H1 (cell line): ENCODE data around the gene CALU. TPM values are rescaled to one million over a fixed set of nuclear protein-coding genes. Genes with fewer than 3 reads are reported as not detected.

Experiments
- CTCF ChIA-PET: fragments of 300-600 bp; sonication (Branson Sonifier 250); formaldehyde crosslinking; loops from one replicate; lab custom pipeline; 2021; ENCODE audit not compliant: partially characterized antibody; lab: Charles Lee
- POLR2A ChIA-PET: fragments of 300-600 bp; sonication (Branson Sonifier 250); formaldehyde crosslinking; loops from one replicate; lab custom pipeline; 2021; ENCODE audit warnings: inconsistent platforms; ENCODE audit not compliant: partially characterized antibody; lab: Charles Lee
- DNase-seq, 2 experiments: peaks; one replicate each; pipeline versions ENCODE4 v3.0.0 to v3.0.0-alpha.2; 2010 to 2022; ENCODE audit warnings: low spot score in 2 of 2, low read depth in 1 of 2, mixed read lengths in 1 of 2
- FAIRE-seq: peaks from 2 replicates; lab custom pipeline; 2011; peaks lifted over from hg19 to GRCh38; lab: Jason Lieb, UNC
- H2AFZ ChIP-seq: 2 replicates; pipeline ENCODE4 v1.8.1; 2012; ENCODE audit warnings: low read length, inconsistent platforms
- H2AK5ac ChIP-seq: 2 replicates; pipeline ENCODE4 v1.6.1; 2013; ENCODE audit warnings: low read depth, low read length
- H2BK120ac ChIP-seq: replicated peaks from 2 replicates; pipeline ENCODE3; 2013; ENCODE audit warnings: low read depth, low read length, inconsistent platforms
- H2BK12ac ChIP-seq: 2 replicates; pipeline ENCODE4 v1.6.1; 2013; ENCODE audit warnings: low read depth, low read length
- H2BK15ac ChIP-seq: 2 replicates; pipeline ENCODE4 v1.6.1; 2013; ENCODE audit warnings: low read length
- H2BK20ac ChIP-seq: 2 replicates; pipeline ENCODE4 v1.6.1; 2013; ENCODE audit warnings: low read length
- H2BK5ac ChIP-seq: 2 replicates; pipeline ENCODE4 v1.6.1; 2013; ENCODE audit warnings: low read depth, low read length
- H3K14ac ChIP-seq: 2 replicates; pipeline ENCODE4 v1.6.1; 2013; ENCODE audit warnings: inconsistent platforms; ENCODE audit not compliant: insufficient read length
- H3K18ac ChIP-seq: 2 replicates; pipeline ENCODE4 v1.6.1; 2013; ENCODE audit warnings: low read length; ENCODE audit errors: extremely low read depth
- H3K23ac ChIP-seq: 2 replicates; pipeline ENCODE4 v1.6.1; 2013; ENCODE audit warnings: inconsistent platforms; ENCODE audit not compliant: insufficient read length
- H3K23me2 ChIP-seq: 2 replicates; pipeline ENCODE4 v1.6.1; 2013; ENCODE audit warnings: low read depth, low read length
- H3K27ac ChIP-seq: 2 replicates; pipeline ENCODE4 v1.6.1; 2011; ENCODE audit warnings: low read depth, low read length, inconsistent platforms
- H3K27me3 ChIP-seq, 4 experiments: replicated peaks in 1 of 4; 1 replicate in 1 of 4; 2 replicates in 3 of 4; pipeline versions ENCODE4 v1.6.1 to v1.8.1; 2011 to 2013; ENCODE audit warnings: low read length in 3 of 4, mild to moderate bottlenecking in 3 of 4, inconsistent platforms in 2 of 4, mixed read lengths in 2 of 4, moderate library complexity in 1 of 4; ENCODE audit not compliant: control insufficient read depth in 3 of 4, insufficient read depth in 3 of 4; ENCODE audit errors: extremely low read depth in 1 of 4
- H3K36me3 ChIP-seq, 4 experiments: 2 replicates each; pipeline versions ENCODE4 v1.6.1 to v1.8.1; 2011 to 2013; ENCODE audit warnings: mild to moderate bottlenecking in 4 of 4, low read length in 3 of 4, moderate library complexity in 2 of 4, control low read depth in 1 of 4, inconsistent platforms in 1 of 4; ENCODE audit not compliant: insufficient read depth in 4 of 4, control insufficient read depth in 2 of 4
- H3K4ac ChIP-seq: replicated peaks from 2 replicates; pipeline ENCODE3; 2013; ENCODE audit warnings: low read length, low read depth, mixed read lengths, inconsistent platforms; ENCODE audit not compliant: insufficient read length
- H3K4me1 ChIP-seq, 4 experiments: replicated peaks in 1 of 4; 1 replicate in 1 of 4; 2 replicates in 3 of 4; pipeline versions ENCODE4 v1.6.1 to v1.8.1; 2011 to 2013; ENCODE audit warnings: low read length in 3 of 4, inconsistent platforms in 2 of 4, mixed read lengths in 1 of 4; ENCODE audit not compliant: insufficient read depth in 4 of 4, control insufficient read depth in 3 of 4
- H3K4me2 ChIP-seq, 2 experiments: 2 replicates each; pipeline versions ENCODE4 v1.6.1 to v1.8.1; 2011 to 2013; ENCODE audit warnings: low read depth in 2 of 2, low read length in 2 of 2, control low read depth in 1 of 2, inconsistent platforms in 1 of 2, mild to moderate bottlenecking in 1 of 2; ENCODE audit not compliant: insufficient read depth in 1 of 2
- H3K4me3 ChIP-seq, 4 experiments: fragments of 200-600, 300-600 bp in 1 of 4; sonication (generic), shearing (Covaris generic), sonication (Bioruptor Twin) in 1 of 4; 2 replicates each; pipeline versions ENCODE4 v1.5.1 to v1.8.1; 2011 to 2016; ENCODE audit warnings: low read length in 4 of 4, low read depth in 3 of 4, control low read depth in 2 of 4, inconsistent platforms in 2 of 4, mild to moderate bottlenecking in 2 of 4, mixed read lengths in 1 of 4, moderate library complexity in 1 of 4; ENCODE audit not compliant: insufficient read depth in 2 of 4; ENCODE audit errors: extremely low read depth in 1 of 4
- H3K56ac ChIP-seq: replicated peaks from 2 replicates; pipeline ENCODE3; 2013; ENCODE audit warnings: low read depth, mild to moderate bottlenecking, mixed read lengths, low read length, inconsistent platforms; ENCODE audit not compliant: insufficient read length
- H3K79me1 ChIP-seq: 2 replicates; pipeline ENCODE4 v1.6.1; 2013; ENCODE audit warnings: low read depth, low read length, control low read depth
- H3K79me2 ChIP-seq, 2 experiments: 2 replicates each; pipeline versions ENCODE4 v1.6.1 to v1.8.1; 2012 to 2013; ENCODE audit warnings: low read length in 2 of 2, mild to moderate bottlenecking in 2 of 2, inconsistent platforms in 1 of 2; ENCODE audit not compliant: insufficient read depth in 2 of 2, control insufficient read depth in 1 of 2
- H3K9ac ChIP-seq, 4 experiments: replicated peaks in 1 of 4; 1 replicate in 1 of 4; 2 replicates in 3 of 4; pipeline versions ENCODE4 v1.6.1 to v1.8.1; 2011 to 2013; ENCODE audit warnings: low read depth in 3 of 4, low read length in 3 of 4, control low read depth in 2 of 4, mild to moderate bottlenecking in 2 of 4, moderate library complexity in 2 of 4, inconsistent platforms in 1 of 4; ENCODE audit errors: extremely low read depth in 1 of 4
- H3K9me3 ChIP-seq, 2 experiments: 2 replicates each; pipeline versions ENCODE4 v1.6.1 to v1.8.1; 2012 to 2013; ENCODE audit warnings: mild to moderate bottlenecking in 2 of 2, moderate library complexity in 2 of 2, control low read depth in 1 of 2, inconsistent platforms in 1 of 2, low read depth in 1 of 2, low read length in 1 of 2, mixed read lengths in 1 of 2; ENCODE audit not compliant: insufficient read depth in 2 of 2
- H4K20me1 ChIP-seq, 2 experiments: replicated peaks in 1 of 2; 2 replicates each; pipeline versions ENCODE3 to v1.8.1; 2011 to 2013; ENCODE audit warnings: inconsistent platforms in 2 of 2, low read length in 2 of 2, mild to moderate bottlenecking in 1 of 2; ENCODE audit not compliant: insufficient read depth in 2 of 2, control insufficient read depth in 1 of 2
- H4K5ac ChIP-seq: 2 replicates; pipeline ENCODE4 v1.6.1; 2013; ENCODE audit warnings: low read length, low read depth, mixed read lengths, inconsistent platforms; ENCODE audit not compliant: insufficient read length
- H4K8ac ChIP-seq: 2 replicates; pipeline ENCODE4 v1.8.0; 2013; ENCODE audit warnings: mild to moderate bottlenecking, moderate library complexity, low read length, inconsistent platforms; ENCODE audit not compliant: insufficient read depth; ENCODE audit errors: extremely low read depth
- H4K91ac ChIP-seq: replicated peaks from 2 replicates; pipeline ENCODE3; 2013; ENCODE audit warnings: low read length, mixed read lengths, inconsistent platforms; ENCODE audit not compliant: insufficient read length
- BACH1 ChIP-seq: IDR thresholded peaks from 2 replicates; pipeline ENCODE4 v1.6.1; 2012; ENCODE audit warnings: low read length, improper control_type of control experiment
- GTF2F1 ChIP-seq: IDR thresholded peaks from 2 replicates; pipeline ENCODE4 v1.6.1; 2012; ENCODE audit warnings: low read depth, low read length, improper control_type of control experiment, borderline replicate concordance
- WGBS, 2 experiments: shearing (Covaris generic) in 1 of 2; methylation state at CpG; one replicate each; pipeline versions ENCODE4 v1.1.6 to v1.1.7; 2013 to 2015; ENCODE audit warnings: low lambda C conversion rate in 2 of 2, mixed read lengths in 2 of 2, inconsistent platforms in 1 of 2, low coverage in 1 of 2, missing lambda C conversion rate in 1 of 2; ENCODE audit not compliant: insufficient replicate concordance in 2 of 2, insufficient coverage in 1 of 2, insufficient read length in 1 of 2; ENCODE audit errors: extremely low coverage in 1 of 2, missing lambda C conversion rate in 1 of 2; 5-methylcytosine and 5-hydroxymethylcytosine counted together
- polyA plus RNA-seq, 7 experiments: library from polyadenylated mRNA; depleted of rRNA in 3 of 7; stranded (reverse) in 5 of 7; unstranded in 2 of 7; fragments of >200 nt in 5 of 7; fragments of 200-250 nt in 2 of 7; gene quantifications; 1 replicate in 5 of 7; 2 replicates in 1 of 7; 4 replicates in 1 of 7; pipeline versions ENCODE4 v1.2.1 to v1.2.3, GENCODE V29; 2011 to 2013; ENCODE audit warnings: missing spikeins in 2 of 7, mixed read lengths in 2 of 7
- total RNA-seq: library from RNA; stranded (reverse); fragmentation: NEBNext Ultra II Directional; extraction: Animal tissue kit (Norgen Biotek cat#: 25700); gene quantifications from 2 replicates; pipeline ENCODE4 v1.2.1, GENCODE V29; 2021

The CALU gene
- total and polyA plus RNA-seq, 2 of the 8 experiments (the other 6 are each of a cell fraction or from before 2014, with no cell fraction given), result 67.2 to 170 TPM

GRCh38 chr7:128801003-128801402, 61.8 kb downstream of the CALU start:
- no peaks in the 10 kb centered on the region for H4K20me1 ChIP-seq
- H4K8ac ChIP-seq, result no peak overlapping the region
- no peak overlapping the region for H4K91ac ChIP-seq
- H2AK5ac ChIP-seq, result no peak overlapping the region
- H2BK120ac ChIP-seq, result no peak overlapping the region
- no peak overlapping the region for H2BK5ac ChIP-seq
- no peak overlapping the region for H3K56ac ChIP-seq
- no peak overlapping the region for H2BK12ac ChIP-seq
- no peak overlapping the region for H3K23ac ChIP-seq
- FAIRE-seq (no peak), DNase-seq (no peak)
- H3K9ac ChIP-seq, result no peak overlapping the region
- no peaks in the 10 kb centered on the region for H3K27me3 ChIP-seq
- no peak overlapping the region for H3K4me2 ChIP-seq
- H4K5ac ChIP-seq, result no peak overlapping the region
- ChIA-PET CTCF (interaction anchor here (0.9 to 1.5 kb wide), 2 partner anchors 10 to 12 kb away, joined by 3 read pairs; no protein-coding TSS in a partner anchor), POLR2A (interaction anchor here (1.0 to 2.0 kb wide), 4 partner anchors 18 to 34 kb away, joined by 3 to 6 read pairs (median 3); no protein-coding TSS in a partner anchor)
- H2BK15ac ChIP-seq, result no peak overlapping the region
- H3K36me3 ChIP-seq, result peaks cover 11 to 61% (median 32%) of the 10 kb centered on the region in 4 experiments; a peak in 7 of 8 replicates
- no peak overlapping the region for H2AFZ ChIP-seq
- no peaks in the 10 kb centered on the region for H3K4me1 ChIP-seq
- H3K79me2 ChIP-seq, result no peaks in the 10 kb centered on the region
- H3K79me1 ChIP-seq, result no peaks in the 10 kb centered on the region
- H3K27ac ChIP-seq, result no peak overlapping the region
- 96% methylated on average over 9 of the region's 9 CpGs; no CpG with 5 or more reads in 1 of the 2 experiments for WGBS, 2 experiments
- H2BK20ac ChIP-seq, result no peak overlapping the region
- H3K14ac ChIP-seq, result no peak overlapping the region
- H3K9me3 ChIP-seq, result no peaks in the 10 kb centered on the region
- H3K23me2 ChIP-seq, result no peaks in the 10 kb centered on the region
- TF ChIP-seq BACH1 (no peak), GTF2F1 (no peak)
- TF ChIP-seq, all 59 proteins: peak for 0
- H3K4me3 ChIP-seq, result no peak overlapping the region
- no peak overlapping the region for H3K18ac ChIP-seq
- no peak overlapping the region for H3K4ac ChIP-seq
